Neuronal stem cell (in vitro differentiated cells): ENCODE results near the gene UNC5C.

Experiments used
- DNase-seq: peaks from one replicate; pipeline ENCODE4 v3.0.0-alpha.2; 2013; ENCODE audit warnings: low spot score
- H2AFZ ChIP-seq: one replicate; pipeline ENCODE4 v1.6.1; 2013; ENCODE audit warnings: mild to moderate bottlenecking, low read length, inconsistent platforms
- H2AK5ac ChIP-seq: 2 replicates; pipeline ENCODE4 v1.6.1; 2013; ENCODE audit warnings: low read depth, mild to moderate bottlenecking, inconsistent platforms, low read length, moderate library complexity, mixed read lengths
- H2BK120ac ChIP-seq: 2 replicates; pipeline ENCODE4 v1.6.1; 2013; ENCODE audit warnings: low read depth, mild to moderate bottlenecking, inconsistent platforms, low read length, moderate library complexity, mixed read lengths
- H2BK12ac ChIP-seq: one replicate; pipeline ENCODE4 v1.6.1; 2013; ENCODE audit warnings: low read length, inconsistent platforms
- H2BK15ac ChIP-seq: 2 replicates; pipeline ENCODE4 v1.6.1; 2013; ENCODE audit warnings: mild to moderate bottlenecking, low read length, inconsistent platforms, mixed read lengths
- H2BK5ac ChIP-seq: one replicate; pipeline ENCODE4 v1.6.1; 2013; ENCODE audit warnings: inconsistent platforms, mild to moderate bottlenecking, low read length, moderate library complexity
- H3K14ac ChIP-seq: one replicate; pipeline ENCODE4 v1.6.1; 2013; ENCODE audit warnings: low read length, inconsistent platforms
- H3K18ac ChIP-seq: 2 replicates; pipeline ENCODE4 v1.6.1; 2013; ENCODE audit warnings: low read length, inconsistent platforms
- H3K23ac ChIP-seq: 2 replicates; pipeline ENCODE4 v1.6.1; 2013; ENCODE audit warnings: low read depth, mild to moderate bottlenecking, mixed read lengths, low read length, inconsistent platforms; ENCODE audit not compliant: poor library complexity
- H3K27ac ChIP-seq: replicated peaks from 3 replicates; pipeline ENCODE4 v1.5.1; 2013; ENCODE audit warnings: low read length, inconsistent platforms
- H3K27me3 ChIP-seq, 3 experiments: 2 replicates each; pipeline ENCODE4 v1.6.1; 2013; ENCODE audit warnings: low read length in 3 of 3, mild to moderate bottlenecking in 2 of 3, inconsistent platforms in 1 of 3, low read depth in 1 of 3, mixed read lengths in 1 of 3, moderate library complexity in 1 of 3; ENCODE audit not compliant: control insufficient read depth in 3 of 3, insufficient read depth in 3 of 3
- H3K36me3 ChIP-seq, 2 donors: replicated peaks in 1 of 2; 2 replicates each; pipeline ENCODE4 v1.6.1; 2013; ENCODE audit warnings: low read length in 2 of 2; ENCODE audit not compliant: control insufficient read depth in 2 of 2, insufficient read depth in 2 of 2
- H3K4ac ChIP-seq: 2 replicates; pipeline ENCODE4 v1.6.1; 2013; ENCODE audit warnings: inconsistent platforms, mild to moderate bottlenecking, low read length, moderate library complexity
- H3K4me1 ChIP-seq, 2 donors: 1 replicate in 1 of 2; 2 replicates in 1 of 2; pipeline ENCODE4 v1.6.1; 2013; ENCODE audit warnings: low read length in 2 of 2, low read depth in 1 of 2; ENCODE audit not compliant: control insufficient read depth in 2 of 2, insufficient read depth in 1 of 2
- H3K4me2 ChIP-seq: one replicate; pipeline ENCODE4 v1.6.1; 2013; ENCODE audit warnings: mild to moderate bottlenecking, low read length, inconsistent platforms; ENCODE audit not compliant: insufficient read depth, poor library complexity, severe bottlenecking
- H3K4me3 ChIP-seq, 2 donors: 2 replicates each; pipeline ENCODE4 v1.5.1; 2013; ENCODE audit warnings: low read length in 2 of 2, mild to moderate bottlenecking in 2 of 2, inconsistent platforms in 1 of 2, moderate library complexity in 1 of 2
- H3K79me1 ChIP-seq: one replicate; pipeline ENCODE4 v1.6.1; 2013; ENCODE audit warnings: low read depth, mild to moderate bottlenecking, inconsistent platforms, low read length, moderate library complexity
- H3K9ac ChIP-seq: one replicate; pipeline ENCODE4 v1.6.1; 2013; ENCODE audit warnings: mild to moderate bottlenecking, low read depth, low read length, inconsistent platforms; ENCODE audit not compliant: poor library complexity
- H3K9me3 ChIP-seq, 2 donors: replicated peaks in 1 of 2; 2 replicates each; pipeline versions ENCODE3 to v1.6.1; 2013; ENCODE audit warnings: low read length in 2 of 2, mild to moderate bottlenecking in 2 of 2, inconsistent platforms in 1 of 2, low read depth in 1 of 2, mixed read lengths in 1 of 2, moderate library complexity in 1 of 2; ENCODE audit not compliant: control insufficient read depth in 2 of 2, insufficient read depth in 1 of 2
- H4K8ac ChIP-seq: one replicate; pipeline ENCODE4 v1.6.1; 2013; ENCODE audit warnings: low read depth, mild to moderate bottlenecking, inconsistent platforms, low read length, moderate library complexity
- H4K91ac ChIP-seq: one replicate; pipeline ENCODE4 v1.6.1; 2013; ENCODE audit warnings: low read length, low read depth, mild to moderate bottlenecking, inconsistent platforms; ENCODE audit not compliant: poor library complexity
- WGBS, 2 donors: extraction: QIAGEN DNeasy Blood & Tissue Kit; methylation state at CpG; one replicate each; pipeline ENCODE4 v1.1.7; 2013; ENCODE audit warnings: missing lambda C conversion rate in 2 of 2, mixed read lengths in 1 of 2; ENCODE audit not compliant: insufficient read length in 2 of 2, insufficient replicate concordance in 1 of 2; ENCODE audit errors: extremely low coverage in 2 of 2; 5-methylcytosine and 5-hydroxymethylcytosine counted together

Gene UNC5C

GRCh38 chr4:95537191-95537590 is 11.6 kb downstream of the UNC5C start:
- no CpG with 5 or more reads among the region's 8 CpGs for WGBS, 2 donors
- no peak overlapping the region for H4K8ac ChIP-seq
- H3K14ac ChIP-seq: no peak overlapping the region
- H3K9me3 ChIP-seq: no peaks in the 10 kb centered on the region
- H4K91ac ChIP-seq: no peak overlapping the region
- H2BK120ac ChIP-seq: no peak overlapping the region
- H3K79me1 ChIP-seq: no peaks in the 10 kb centered on the region
- H3K27me3 ChIP-seq: no peaks in the 10 kb centered on the region
- H3K4me3 ChIP-seq: no peak overlapping the region
- no peak overlapping the region for H2BK15ac ChIP-seq
- no peak overlapping the region for H3K9ac ChIP-seq
- no peak for DNase-seq
- no peak overlapping the region for H3K23ac ChIP-seq
- no peak overlapping the region for H2BK5ac ChIP-seq
- H2BK12ac ChIP-seq: no peak overlapping the region
- no peaks in the 10 kb centered on the region for H3K4me1 ChIP-seq
- H3K18ac ChIP-seq: no peak overlapping the region
- H3K4ac ChIP-seq: no peak overlapping the region
- H3K27ac ChIP-seq: no peak overlapping the region
- no peak overlapping the region for H2AFZ ChIP-seq
- no peaks in the 10 kb centered on the region for H3K36me3 ChIP-seq
- no peak overlapping the region for H3K4me2 ChIP-seq
- H2AK5ac ChIP-seq: no peak overlapping the region

- H3K27ac ChIP-seq: no peak overlapping the region
Measured at GRCh38 chr4:95536650-95537049, 12.1 kb downstream of the UNC5C start.

DNA sequence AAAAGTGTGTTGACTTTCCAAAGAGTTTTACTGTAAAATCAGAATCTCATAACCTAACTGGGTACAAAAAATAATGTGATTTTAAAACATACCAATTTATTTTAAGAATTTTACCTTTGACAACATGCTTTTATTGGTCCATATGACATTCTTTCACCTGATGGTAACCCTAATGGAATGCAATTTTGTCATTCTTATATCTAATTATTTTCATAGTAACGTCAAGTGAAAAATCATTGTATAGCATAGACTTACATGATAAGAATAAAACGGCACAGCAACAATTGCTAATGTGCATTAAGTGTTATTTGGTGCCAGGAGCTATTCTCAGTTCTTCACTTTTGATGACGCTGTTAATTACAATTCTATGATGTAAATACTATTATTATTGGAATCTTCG is 13.6 kb downstream of the UNC5C start:
- H2AFZ ChIP-seq: no peak overlapping the region
- H3K79me1 ChIP-seq: no peaks in the 10 kb centered on the region
- no peak overlapping the region for H2BK120ac ChIP-seq
- no peak overlapping the region for H3K18ac ChIP-seq
- no peak overlapping the region for H3K4me3 ChIP-seq
- H3K36me3 ChIP-seq: no peaks in the 10 kb centered on the region
- no peak overlapping the region for H2BK12ac ChIP-seq
- no peak overlapping the region for H3K9ac ChIP-seq
- no peak overlapping the region for H3K23ac ChIP-seq
- WGBS, 2 donors: no CpG with 5 or more reads among the region's 4 CpGs
- no peaks in the 10 kb centered on the region for H3K9me3 ChIP-seq
- no peak overlapping the region for H3K4ac ChIP-seq
- no peak for DNase-seq
- no peak overlapping the region for H2AK5ac ChIP-seq
- no peak overlapping the region for H4K91ac ChIP-seq
- no peaks in the 10 kb centered on the region for H3K4me1 ChIP-seq
- no peak overlapping the region for H3K14ac ChIP-seq
- H4K8ac ChIP-seq: no peak overlapping the region
- no peaks in the 10 kb centered on the region for H3K27me3 ChIP-seq
- no peak overlapping the region for H2BK5ac ChIP-seq
- no peak overlapping the region for H2BK15ac ChIP-seq
- H3K27ac ChIP-seq: no peak overlapping the region
- no peak overlapping the region for H3K4me2 ChIP-seq

More at GRCh38 chr4:95536650-95537049, 12.1 kb downstream of the UNC5C start:
- Histone ChIP-seq H4K8ac (no peak overlapping the region), H3K23ac (no peak overlapping the region), H2BK120ac (no peak overlapping the region), H2AFZ (no peak overlapping the region), H4K91ac (no peak overlapping the region), H3K4me3 (no peak overlapping the region), H3K4me2 (no peak overlapping the region), H2BK15ac (no peak overlapping the region), H3K27me3 (no peaks in the 10 kb centered on the region), H3K36me3 (no peaks in the 10 kb centered on the region), H3K9me3 (no peaks in the 10 kb centered on the region), H3K79me1 (no peaks in the 10 kb centered on the region), H3K4me1 (no peaks in the 10 kb centered on the region), H3K14ac (no peak overlapping the region), H3K9ac (no peak overlapping the region), H3K4ac (no peak overlapping the region), H3K18ac (no peak overlapping the region), H2BK5ac (no peak overlapping the region), H2BK12ac (no peak overlapping the region), H2AK5ac (no peak overlapping the region)
- no peak for DNase-seq
- no CpG with 5 or more reads among the region's 2 CpGs for WGBS, 2 donors

DNA sequence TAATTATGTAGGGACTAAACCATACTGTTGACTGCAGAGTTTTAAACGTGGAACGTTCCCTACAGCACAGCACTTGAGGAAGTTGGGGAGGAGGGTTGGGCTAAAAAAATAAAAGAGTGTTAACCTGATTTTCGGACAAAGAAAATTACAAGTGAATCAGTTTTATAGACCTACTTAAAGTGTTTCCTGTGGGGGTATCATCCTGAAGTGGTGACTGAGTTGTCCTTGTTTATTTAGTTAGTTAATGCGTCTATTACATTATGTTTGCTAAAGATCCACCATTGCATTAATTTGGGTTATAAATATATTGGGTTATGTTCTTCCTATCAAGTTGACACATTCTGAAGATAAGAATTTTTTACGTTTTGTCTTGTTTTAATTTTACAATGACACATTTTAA is 14.7 kb downstream of the UNC5C start:
- no peaks in the 10 kb centered on the region for H3K9me3 ChIP-seq
- no peak overlapping the region for H3K18ac ChIP-seq
- H3K4me1 ChIP-seq: no peaks in the 10 kb centered on the region
- no peak overlapping the region for H2BK5ac ChIP-seq
- H3K4me3 ChIP-seq: no peak overlapping the region
- H3K4ac ChIP-seq: no peak overlapping the region
- no peak overlapping the region for H2BK12ac ChIP-seq
- H2BK120ac ChIP-seq: no peak overlapping the region
- no peak overlapping the region for H4K8ac ChIP-seq
- WGBS, 2 donors: no CpG with 5 or more reads among the region's 5 CpGs
- no peaks in the 10 kb centered on the region for H3K79me1 ChIP-seq
- H3K27ac ChIP-seq: no peak overlapping the region
- H2BK15ac ChIP-seq: no peak overlapping the region
- H2AFZ ChIP-seq: no peak overlapping the region
- H3K27me3 ChIP-seq: no peaks in the 10 kb centered on the region
- no peak overlapping the region for H3K23ac ChIP-seq
- H4K91ac ChIP-seq: no peak overlapping the region
- no peak for DNase-seq
- H3K9ac ChIP-seq: no peak overlapping the region
- no peak overlapping the region for H2AK5ac ChIP-seq
- no peak overlapping the region for H3K14ac ChIP-seq
- H3K36me3 ChIP-seq: no peaks in the 10 kb centered on the region
- H3K4me2 ChIP-seq: no peak overlapping the region
